MG63 (cell line): ENCODE results near the gene NMD3. TPM values are rescaled to one million over a fixed set of nuclear protein-coding genes. Genes with fewer than 3 reads are reported as not detected.

ENCODE experiments used
- total RNA-seq: library from RNA; depleted of rRNA; stranded (reverse); fragments of >200 nt; shearing (Covaris generic); gene quantifications from 2 replicates; pipeline ENCODE4 v1.2.3, GENCODE V29; 2014; ENCODE audit warnings: low replicate concordance; rRNA removed

NMD3 gene
- total RNA-seq, 1 experiment from 2014 or later = 52.0 TPM

Other genes starting within 250 kb of the NMD3 start
- 36.9 and 70.2 TPM in 2 replicates for gene B3GALNT1, start 116.0 kb upstream of the NMD3 start, total RNA-seq
- gene SPTSSB, start 150.2 kb downstream of the NMD3 start, total RNA-seq = not detected in 2 replicates